HEK293 (cell line): ENCODE measurements around the gene AKT2.
A peak's percentile ranks its signal among the peaks of the same experiment; 100 is the strongest.

ENCODE experiments used
- CTCF ChIA-PET: fragments of 350-600 bp; formaldehyde crosslinking; extraction: SDS; loops from one replicate; lab custom pipeline; 2021; ENCODE audit warnings: antibody characterized with exemption; lab: Yijun Ruan, JAX
- POLR2A ChIA-PET: fragments of 300-600 bp; formaldehyde crosslinking; extraction: SDS; loops from one replicate; lab custom pipeline; 2020; ENCODE audit warnings: antibody characterized with exemption, inconsistent platforms; lab: Yijun Ruan, JAX
- H3K27ac ChIP-seq: fragments of 200-500 bp; sonication (Bioruptor generic); 2 replicates; pipeline ENCODE4 v1.5.1; 2014; ENCODE audit warnings: low read depth, low read length, control low read depth, inconsistent platforms; ENCODE audit errors: extremely low read depth
- H3K36me3 ChIP-seq, 2 experiments: fragments of 200-500 bp in 1 of 2; sonication (Bioruptor generic) in 1 of 2; 1 replicate in 1 of 2; 2 replicates in 1 of 2; pipeline ENCODE4 v1.5.1; 2014 to 2017; ENCODE audit warnings: inconsistent platforms in 2 of 2, low read length in 2 of 2; ENCODE audit not compliant: control insufficient read depth in 2 of 2, insufficient read depth in 1 of 2
- H3K4me1 ChIP-seq: fragments of 200-500 bp; sonication (Bioruptor generic); 2 replicates; pipeline ENCODE4 v1.5.1; 2014; ENCODE audit warnings: mild to moderate bottlenecking, low read length, inconsistent platforms; ENCODE audit not compliant: control insufficient read depth, insufficient read depth
- H3K4me3 ChIP-seq: 2 replicates; pipeline ENCODE4 v1.5.1; 2011; ENCODE audit warnings: low read depth, mild to moderate bottlenecking, control low read depth, low read length, moderate library complexity
- H3K9me3 ChIP-seq: fragments of 200-500 bp; sonication (Bioruptor generic); 2 replicates; pipeline ENCODE4 v1.5.1; 2014; ENCODE audit warnings: low read depth, low read length, inconsistent platforms; ENCODE audit not compliant: control insufficient read depth, insufficient read depth
- IKZF3 ChIP-seq: fragments of 450-650 bp; IDR thresholded peaks from 2 replicates; pipeline ENCODE4 v1.5.0; 2018; ENCODE audit warnings: missing biosample characterization, mild to moderate bottlenecking, missing genetic modification characterization, moderate library complexity
- OVOL3 ChIP-seq: fragments of 450-650 bp; formaldehyde crosslinking; IDR thresholded peaks from 2 replicates; pipeline ENCODE4 v1.5.1; 2016; ENCODE audit warnings: missing biosample characterization, missing genetic modification characterization
- ZBTB20 ChIP-seq: fragments of 450-650 bp; formaldehyde crosslinking; IDR thresholded peaks from 2 replicates; pipeline ENCODE4 v1.5.1; 2016; ENCODE audit warnings: missing biosample characterization, missing genetic modification characterization
- ZBTB48 ChIP-seq: fragments of 450-650 bp; formaldehyde crosslinking; IDR thresholded peaks from 2 replicates; pipeline ENCODE4 v1.5.1; 2016; ENCODE audit warnings: missing biosample characterization, missing genetic modification characterization
- ZNF140 ChIP-seq: fragments of 450-650 bp; formaldehyde crosslinking; IDR thresholded peaks from 2 replicates; pipeline ENCODE4 v1.5.1; 2016; ENCODE audit warnings: missing biosample characterization, missing genetic modification characterization
- ZNF175 ChIP-seq: fragments of 450-650 bp; formaldehyde crosslinking; IDR thresholded peaks from 2 replicates; pipeline ENCODE4 v1.5.1; 2016; ENCODE audit warnings: missing biosample characterization, missing genetic modification characterization
- ZNF2 ChIP-seq: fragments of 450-650 bp; formaldehyde crosslinking; IDR thresholded peaks from 2 replicates; pipeline ENCODE4 v1.5.1; 2016; ENCODE audit warnings: missing biosample characterization, missing genetic modification characterization
- ZNF23 ChIP-seq: fragments of 450-650 bp; formaldehyde crosslinking; IDR thresholded peaks from 2 replicates; pipeline ENCODE4 v1.5.1; 2016; ENCODE audit warnings: missing biosample characterization, missing genetic modification characterization, borderline replicate concordance
- ZNF335 ChIP-seq: fragments of 450-650 bp; formaldehyde crosslinking; conservative IDR thresholded peaks from 2 replicates; pipeline ENCODE4 v1.5.1; 2016; ENCODE audit warnings: missing biosample characterization, missing genetic modification characterization
- ZNF350 ChIP-seq: fragments of 450-650 bp; formaldehyde crosslinking; IDR thresholded peaks from 2 replicates; pipeline ENCODE4 v1.5.0; 2017; ENCODE audit warnings: missing biosample characterization, mild to moderate bottlenecking, missing genetic modification characterization
- ZNF521 ChIP-seq: fragments of 450-650 bp; formaldehyde crosslinking; IDR thresholded peaks from 2 replicates; pipeline ENCODE4 v1.5.1; 2017; ENCODE audit warnings: missing biosample characterization, mild to moderate bottlenecking, missing genetic modification characterization
- ZNF701 ChIP-seq: fragments of 450-650 bp; formaldehyde crosslinking; IDR thresholded peaks from 2 replicates; pipeline ENCODE4 v1.5.1; 2016; ENCODE audit warnings: missing biosample characterization, missing genetic modification characterization
- ZNF830 ChIP-seq: fragments of 450-650 bp; IDR thresholded peaks from 2 replicates; pipeline ENCODE4 v1.5.0; 2018; ENCODE audit warnings: missing biosample characterization, missing genetic modification characterization, low read depth, mild to moderate bottlenecking, moderate library complexity
- ZSCAN30 ChIP-seq: fragments of 450-650 bp; IDR thresholded peaks from 2 replicates; pipeline ENCODE4 v1.5.1; 2018; ENCODE audit warnings: missing biosample characterization, mild to moderate bottlenecking, missing genetic modification characterization, moderate library complexity
- TF ChIP-seq, protein P1 (sequence below): fragments of 450-650 bp; formaldehyde crosslinking; IDR thresholded peaks from 2 replicates; pipeline ENCODE4 v1.5.1; 2017; ENCODE audit warnings: missing biosample characterization, missing genetic modification characterization
- TF ChIP-seq, protein P2 (sequence below): fragments of 450-650 bp; formaldehyde crosslinking; IDR thresholded peaks from 2 replicates; pipeline ENCODE4 v1.5.1; 2017; ENCODE audit warnings: missing biosample characterization, missing genetic modification characterization
- TF ChIP-seq, protein P3 (sequence below): fragments of 450-650 bp; formaldehyde crosslinking; IDR thresholded peaks from 2 replicates; pipeline ENCODE4 v1.5.1; 2016; ENCODE audit warnings: missing biosample characterization, missing genetic modification characterization
- TF ChIP-seq, protein P4 (sequence below): fragments of 450-650 bp; formaldehyde crosslinking; IDR thresholded peaks from 2 replicates; pipeline ENCODE4 v1.5.0; 2017; ENCODE audit warnings: missing biosample characterization, missing genetic modification characterization, borderline replicate concordance
- TF ChIP-seq, protein P5 (sequence below): fragments of 450-650 bp; formaldehyde crosslinking; conservative IDR thresholded peaks from 2 replicates; pipeline ENCODE4 v1.5.1; 2016; ENCODE audit warnings: low read depth, missing biosample characterization, missing genetic modification characterization
- TF ChIP-seq, protein P6 (sequence below): fragments of 450-650 bp; formaldehyde crosslinking; IDR thresholded peaks from 2 replicates; pipeline ENCODE4 v1.5.1; 2016; ENCODE audit warnings: missing biosample characterization, missing genetic modification characterization

AKT2 gene

DNA sequence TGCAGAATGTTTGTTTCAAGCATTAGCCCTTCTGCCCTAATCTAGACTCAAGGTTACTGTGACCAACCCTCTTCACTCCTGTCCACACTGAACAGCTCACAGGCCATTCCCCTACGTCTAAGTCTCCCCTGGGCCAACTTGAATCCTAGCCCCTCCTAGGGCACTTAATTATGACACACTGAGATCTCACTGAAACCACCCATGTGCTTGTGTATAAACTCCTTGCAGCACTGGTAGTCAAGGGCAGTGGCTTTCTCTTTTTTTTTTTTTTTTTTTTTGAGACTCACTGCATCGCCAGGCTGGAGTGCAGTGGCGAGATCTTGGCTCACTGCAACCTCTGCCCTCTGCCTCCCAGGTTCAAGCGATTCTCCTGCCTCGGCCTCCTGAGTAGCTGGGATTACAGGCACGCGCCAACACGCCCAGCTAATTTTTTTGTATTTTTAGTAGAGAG lies 1.9 kb upstream of the AKT2 start:
- POLR2A ChIA-PET: interaction anchor here (0.6 to 2.4 kb wide), 6 partner anchors 10 to 713 kb away, joined by 3 to 7 read pairs (median 6); no protein-coding TSS in a partner anchor
- H3K4me1 ChIP-seq: peaks cover 32% of the 10 kb centered on the region
- H3K27ac ChIP-seq: peak overlapping the region; percentile 99
- TF ChIP-seq OVOL3 (tag by site-specific recombination) (no peak), ZNF350 (no peak), ZBTB20 (tag by site-specific recombination) (no peak), ZNF521 (tag by site-specific recombination) (no peak), ZNF701 (no peak), ZNF2 (tag by site-specific recombination) (no peak), ZNF175 (tag by site-specific recombination) (no peak), ZBTB48 (no peak), ZNF23 (tag by site-specific recombination) (no peak), ZNF830 (tag by site-specific recombination) (no peak), ZNF335 (no peak), IKZF3 (tag by site-specific recombination) (no peak), ZSCAN30 (tag by site-specific recombination) (no peak), ZNF140 (tag by site-specific recombination) (no peak)
- TF ChIP-seq, protein P1, sequence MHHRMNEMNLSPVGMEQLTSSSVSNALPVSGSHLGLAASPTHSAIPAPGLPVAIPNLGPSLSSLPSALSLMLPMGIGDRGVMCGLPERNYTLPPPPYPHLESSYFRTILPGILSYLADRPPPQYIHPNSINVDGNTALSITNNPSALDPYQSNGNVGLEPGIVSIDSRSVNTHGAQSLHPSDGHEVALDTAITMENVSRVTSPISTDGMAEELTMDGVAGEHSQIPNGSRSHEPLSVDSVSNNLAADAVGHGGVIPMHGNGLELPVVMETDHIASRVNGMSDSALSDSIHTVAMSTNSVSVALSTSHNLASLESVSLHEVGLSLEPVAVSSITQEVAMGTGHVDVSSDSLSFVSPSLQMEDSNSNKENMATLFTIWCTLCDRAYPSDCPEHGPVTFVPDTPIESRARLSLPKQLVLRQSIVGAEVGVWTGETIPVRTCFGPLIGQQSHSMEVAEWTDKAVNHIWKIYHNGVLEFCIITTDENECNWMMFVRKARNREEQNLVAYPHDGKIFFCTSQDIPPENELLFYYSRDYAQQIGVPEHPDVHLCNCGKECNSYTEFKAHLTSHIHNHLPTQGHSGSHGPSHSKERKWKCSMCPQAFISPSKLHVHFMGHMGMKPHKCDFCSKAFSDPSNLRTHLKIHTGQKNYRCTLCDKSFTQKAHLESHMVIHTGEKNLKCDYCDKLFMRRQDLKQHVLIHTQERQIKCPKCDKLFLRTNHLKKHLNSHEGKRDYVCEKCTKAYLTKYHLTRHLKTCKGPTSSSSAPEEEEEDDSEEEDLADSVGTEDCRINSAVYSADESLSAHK (tag by site-specific recombination): peak; percentile 66
- TF ChIP-seq, protein P2, sequence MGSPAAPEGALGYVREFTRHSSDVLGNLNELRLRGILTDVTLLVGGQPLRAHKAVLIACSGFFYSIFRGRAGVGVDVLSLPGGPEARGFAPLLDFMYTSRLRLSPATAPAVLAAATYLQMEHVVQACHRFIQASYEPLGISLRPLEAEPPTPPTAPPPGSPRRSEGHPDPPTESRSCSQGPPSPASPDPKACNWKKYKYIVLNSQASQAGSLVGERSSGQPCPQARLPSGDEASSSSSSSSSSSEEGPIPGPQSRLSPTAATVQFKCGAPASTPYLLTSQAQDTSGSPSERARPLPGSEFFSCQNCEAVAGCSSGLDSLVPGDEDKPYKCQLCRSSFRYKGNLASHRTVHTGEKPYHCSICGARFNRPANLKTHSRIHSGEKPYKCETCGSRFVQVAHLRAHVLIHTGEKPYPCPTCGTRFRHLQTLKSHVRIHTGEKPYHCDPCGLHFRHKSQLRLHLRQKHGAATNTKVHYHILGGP (tag by site-specific recombination): no peak
- TF ChIP-seq, protein P3, sequence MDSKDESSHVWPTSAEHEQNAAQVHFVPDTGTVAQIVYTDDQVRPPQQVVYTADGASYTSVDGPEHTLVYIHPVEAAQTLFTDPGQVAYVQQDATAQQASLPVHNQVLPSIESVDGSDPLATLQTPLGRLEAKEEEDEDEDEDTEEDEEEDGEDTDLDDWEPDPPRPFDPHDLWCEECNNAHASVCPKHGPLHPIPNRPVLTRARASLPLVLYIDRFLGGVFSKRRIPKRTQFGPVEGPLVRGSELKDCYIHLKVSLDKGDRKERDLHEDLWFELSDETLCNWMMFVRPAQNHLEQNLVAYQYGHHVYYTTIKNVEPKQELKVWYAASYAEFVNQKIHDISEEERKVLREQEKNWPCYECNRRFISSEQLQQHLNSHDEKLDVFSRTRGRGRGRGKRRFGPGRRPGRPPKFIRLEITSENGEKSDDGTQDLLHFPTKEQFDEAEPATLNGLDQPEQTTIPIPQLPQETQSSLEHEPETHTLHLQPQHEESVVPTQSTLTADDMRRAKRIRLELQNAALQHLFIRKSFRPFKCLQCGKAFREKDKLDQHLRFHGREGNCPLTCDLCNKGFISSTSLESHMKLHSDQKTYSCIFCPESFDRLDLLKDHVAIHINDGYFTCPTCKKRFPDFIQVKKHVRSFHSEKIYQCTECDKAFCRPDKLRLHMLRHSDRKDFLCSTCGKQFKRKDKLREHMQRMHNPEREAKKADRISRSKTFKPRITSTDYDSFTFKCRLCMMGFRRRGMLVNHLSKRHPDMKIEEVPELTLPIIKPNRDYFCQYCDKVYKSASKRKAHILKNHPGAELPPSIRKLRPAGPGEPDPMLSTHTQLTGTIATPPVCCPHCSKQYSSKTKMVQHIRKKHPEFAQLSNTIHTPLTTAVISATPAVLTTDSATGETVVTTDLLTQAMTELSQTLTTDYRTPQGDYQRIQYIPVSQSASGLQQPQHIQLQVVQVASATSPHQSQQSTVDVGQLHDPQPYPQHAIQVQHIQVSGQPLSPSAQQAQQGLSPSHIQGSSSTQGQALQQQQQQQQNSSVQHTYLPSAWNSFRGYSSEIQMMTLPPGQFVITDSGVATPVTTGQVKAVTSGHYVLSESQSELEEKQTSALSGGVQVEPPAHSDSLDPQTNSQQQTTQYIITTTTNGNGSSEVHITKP (tag by site-specific recombination): peak; percentile 88
- TF ChIP-seq, protein P4, sequence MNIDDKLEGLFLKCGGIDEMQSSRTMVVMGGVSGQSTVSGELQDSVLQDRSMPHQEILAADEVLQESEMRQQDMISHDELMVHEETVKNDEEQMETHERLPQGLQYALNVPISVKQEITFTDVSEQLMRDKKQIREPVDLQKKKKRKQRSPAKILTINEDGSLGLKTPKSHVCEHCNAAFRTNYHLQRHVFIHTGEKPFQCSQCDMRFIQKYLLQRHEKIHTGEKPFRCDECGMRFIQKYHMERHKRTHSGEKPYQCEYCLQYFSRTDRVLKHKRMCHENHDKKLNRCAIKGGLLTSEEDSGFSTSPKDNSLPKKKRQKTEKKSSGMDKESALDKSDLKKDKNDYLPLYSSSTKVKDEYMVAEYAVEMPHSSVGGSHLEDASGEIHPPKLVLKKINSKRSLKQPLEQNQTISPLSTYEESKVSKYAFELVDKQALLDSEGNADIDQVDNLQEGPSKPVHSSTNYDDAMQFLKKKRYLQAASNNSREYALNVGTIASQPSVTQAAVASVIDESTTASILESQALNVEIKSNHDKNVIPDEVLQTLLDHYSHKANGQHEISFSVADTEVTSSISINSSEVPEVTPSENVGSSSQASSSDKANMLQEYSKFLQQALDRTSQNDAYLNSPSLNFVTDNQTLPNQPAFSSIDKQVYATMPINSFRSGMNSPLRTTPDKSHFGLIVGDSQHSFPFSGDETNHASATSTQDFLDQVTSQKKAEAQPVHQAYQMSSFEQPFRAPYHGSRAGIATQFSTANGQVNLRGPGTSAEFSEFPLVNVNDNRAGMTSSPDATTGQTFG (tag by site-specific recombination): no peak
- TF ChIP-seq, protein P5, sequence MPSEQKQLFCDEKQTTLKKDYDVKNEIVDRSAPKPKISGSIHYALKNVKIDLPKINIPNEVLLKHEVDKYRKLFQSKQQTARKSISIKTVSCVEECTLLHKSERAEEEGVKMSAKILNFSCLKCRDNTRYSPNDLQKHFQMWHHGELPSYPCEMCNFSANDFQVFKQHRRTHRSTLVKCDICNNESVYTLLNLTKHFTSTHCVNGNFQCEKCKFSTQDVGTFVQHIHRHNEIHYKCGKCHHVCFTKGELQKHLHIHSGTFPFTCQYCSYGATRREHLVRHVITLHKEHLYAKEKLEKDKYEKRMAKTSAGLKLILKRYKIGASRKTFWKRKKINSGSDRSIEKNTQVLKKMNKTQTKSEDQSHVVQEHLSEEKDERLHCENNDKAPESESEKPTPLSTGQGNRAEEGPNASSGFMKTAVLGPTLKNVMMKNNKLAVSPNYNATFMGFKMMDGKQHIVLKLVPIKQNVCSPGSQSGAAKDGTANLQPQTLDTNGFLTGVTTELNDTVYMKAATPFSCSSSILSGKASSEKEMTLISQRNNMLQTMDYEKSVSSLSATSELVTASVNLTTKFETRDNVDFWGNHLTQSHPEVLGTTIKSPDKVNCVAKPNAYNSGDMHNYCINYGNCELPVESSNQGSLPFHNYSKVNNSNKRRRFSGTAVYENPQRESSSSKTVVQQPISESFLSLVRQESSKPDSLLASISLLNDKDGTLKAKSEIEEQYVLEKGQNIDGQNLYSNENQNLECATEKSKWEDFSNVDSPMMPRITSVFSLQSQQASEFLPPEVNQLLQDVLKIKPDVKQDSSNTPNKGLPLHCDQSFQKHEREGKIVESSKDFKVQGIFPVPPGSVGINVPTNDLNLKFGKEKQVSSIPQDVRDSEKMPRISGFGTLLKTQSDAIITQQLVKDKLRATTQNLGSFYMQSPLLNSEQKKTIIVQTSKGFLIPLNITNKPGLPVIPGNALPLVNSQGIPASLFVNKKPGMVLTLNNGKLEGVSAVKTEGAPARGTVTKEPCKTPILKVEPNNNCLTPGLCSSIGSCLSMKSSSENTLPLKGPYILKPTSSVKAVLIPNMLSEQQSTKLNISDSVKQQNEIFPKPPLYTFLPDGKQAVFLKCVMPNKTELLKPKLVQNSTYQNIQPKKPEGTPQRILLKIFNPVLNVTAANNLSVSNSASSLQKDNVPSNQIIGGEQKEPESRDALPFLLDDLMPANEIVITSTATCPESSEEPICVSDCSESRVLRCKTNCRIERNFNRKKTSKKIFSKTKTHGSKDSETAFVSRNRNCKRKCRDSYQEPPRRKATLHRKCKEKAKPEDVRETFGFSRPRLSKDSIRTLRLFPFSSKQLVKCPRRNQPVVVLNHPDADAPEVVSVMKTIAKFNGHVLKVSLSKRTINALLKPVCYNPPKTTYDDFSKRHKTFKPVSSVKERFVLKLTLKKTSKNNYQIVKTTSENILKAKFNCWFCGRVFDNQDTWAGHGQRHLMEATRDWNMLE (tag by site-specific recombination): no peak
- TF ChIP-seq, protein P6, sequence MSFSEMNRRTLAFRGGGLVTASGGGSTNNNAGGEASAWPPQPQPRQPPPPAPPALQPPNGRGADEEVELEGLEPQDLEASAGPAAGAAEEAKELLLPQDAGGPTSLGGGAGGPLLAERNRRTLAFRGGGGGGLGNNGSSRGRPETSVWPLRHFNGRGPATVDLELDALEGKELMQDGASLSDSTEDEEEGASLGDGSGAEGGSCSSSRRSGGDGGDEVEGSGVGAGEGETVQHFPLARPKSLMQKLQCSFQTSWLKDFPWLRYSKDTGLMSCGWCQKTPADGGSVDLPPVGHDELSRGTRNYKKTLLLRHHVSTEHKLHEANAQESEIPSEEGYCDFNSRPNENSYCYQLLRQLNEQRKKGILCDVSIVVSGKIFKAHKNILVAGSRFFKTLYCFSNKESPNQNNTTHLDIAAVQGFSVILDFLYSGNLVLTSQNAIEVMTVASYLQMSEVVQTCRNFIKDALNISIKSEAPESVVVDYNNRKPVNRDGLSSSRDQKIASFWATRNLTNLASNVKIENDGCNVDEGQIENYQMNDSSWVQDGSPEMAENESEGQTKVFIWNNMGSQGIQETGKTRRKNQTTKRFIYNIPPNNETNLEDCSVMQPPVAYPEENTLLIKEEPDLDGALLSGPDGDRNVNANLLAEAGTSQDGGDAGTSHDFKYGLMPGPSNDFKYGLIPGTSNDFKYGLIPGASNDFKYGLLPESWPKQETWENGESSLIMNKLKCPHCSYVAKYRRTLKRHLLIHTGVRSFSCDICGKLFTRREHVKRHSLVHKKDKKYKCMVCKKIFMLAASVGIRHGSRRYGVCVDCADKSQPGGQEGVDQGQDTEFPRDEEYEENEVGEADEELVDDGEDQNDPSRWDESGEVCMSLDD: no peak

More for the DNA sequence above, 1.9 kb upstream of the AKT2 start:
- CTCF ChIA-PET: interaction anchor here (0.6 to 0.9 kb wide), 4 partner anchors 18 to 201 kb away, joined by 3 to 5 read pairs (median 4); no protein-coding TSS in a partner anchor
- Histone ChIP-seq H3K4me3 (no peak overlapping the region), H3K36me3 (peaks cover 12 to 16% of the 10 kb centered on the region in 2 experiments), H3K9me3 (no peaks in the 10 kb centered on the region)
